GM18505 (cell line): ENCODE data around the gene LACTB.

Experiments used
- ATAC-seq: cut with Tn5 transposase; IDR thresholded peaks from one replicate; pipeline ENCODE4 v1.9.1; 2021; ENCODE audit not compliant: unreplicated experiment
- POLR2A ChIP-seq: IDR thresholded peaks from 4 replicates; pipeline ENCODE4 v1.6.1; 2011; ENCODE audit warnings: borderline replicate concordance; ENCODE audit not compliant: insufficient read depth, insufficient read length; ENCODE audit errors: extremely low read depth

LACTB gene

GRCh38 chr15:63180746-63181145 lies 59.1 kb downstream of the LACTB start:
- ATAC-seq: no peak
- TF ChIP-seq POLR2A: no peak

- no peak for TF ChIP-seq POLR2A
- no peak for ATAC-seq
These were observed 60.0 kb downstream of the LACTB start for GRCh38 chr15:63181648-63182047.

GRCh38 chr15:63185206-63185605 lies 63.5 kb downstream of the LACTB start:
- ATAC-seq: no peak
- no peak for TF ChIP-seq POLR2A

- ATAC-seq: no peak
- TF ChIP-seq POLR2A: no peak
These were observed 64.4 kb downstream of the LACTB start for GRCh38 chr15:63186065-63186464.

GRCh38 chr15:63187589-63188226 lies 66.0 kb downstream of the LACTB start:
- no peak for ATAC-seq
- TF ChIP-seq POLR2A: no peak

- ATAC-seq: no peak
- no peak for TF ChIP-seq POLR2A
These were observed 66.7 kb downstream of the LACTB start for GRCh38 chr15:63188247-63188925.

- peak; percentile 75 for TF ChIP-seq POLR2A
- peak; percentile 78 for ATAC-seq
These were observed 67.5 kb downstream of the LACTB start, which contains the start of gene RAB8B for GRCh38 chr15:63188926-63189871. Gene RAB8B, plus strand, starts transcription at chr15:63189606. Its CDS starts 19 bp downstream, at chr15:63189625.

- ATAC-seq: no peak
- no peak for TF ChIP-seq POLR2A
These were observed 68.5 kb downstream of the LACTB start for GRCh38 chr15:63189941-63190768.

- TF ChIP-seq POLR2A: no peak
- ATAC-seq: no peak
These were observed 69.3 kb downstream of the LACTB start for GRCh38 chr15:63190769-63191649.
